RCC 7860 (cell line): ENCODE data around the gene SELENOW.
"Not testable (repeated sequence)": the region's sequence is repeated elsewhere in the genome, so short reads cannot be mapped to it uniquely, and the experiment has no call there.

Experiments used
- DNase-seq: peaks from one replicate; pipeline ENCODE4 v3.0.0-alpha.2; 2015; ENCODE audit warnings: low spot score
- FAIRE-seq: peaks from 2 replicates; lab custom pipeline; 2012; peaks lifted over from hg19 to GRCh38; lab: Jason Lieb, UNC

The SELENOW gene

GRCh38 chr19:47755762-47756626 lies 22.5 kb upstream of the SELENOW start:
- no peak for FAIRE-seq

DNA sequence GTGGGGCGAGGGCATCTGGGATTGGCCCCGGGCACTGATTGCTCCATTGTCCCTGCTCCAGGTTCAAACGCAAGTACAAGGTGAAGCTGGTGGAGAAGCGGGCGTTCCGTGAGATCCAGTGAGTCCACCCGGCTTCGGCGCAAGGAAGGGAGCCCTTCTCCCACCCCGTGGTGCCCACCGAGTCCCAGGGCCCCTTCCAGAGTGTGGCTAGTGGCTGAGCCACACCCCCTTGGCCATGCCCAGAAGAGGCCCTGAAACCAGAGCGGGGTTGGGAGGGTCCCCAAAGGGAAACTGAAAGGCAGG lies 21.9 kb upstream of the SELENOW start:
- DNase-seq (no peak), FAIRE-seq (no peak)

More at GRCh38 chr19:47755762-47756626, 22.5 kb upstream of the SELENOW start:
- DNase-seq = no peak

DNA sequence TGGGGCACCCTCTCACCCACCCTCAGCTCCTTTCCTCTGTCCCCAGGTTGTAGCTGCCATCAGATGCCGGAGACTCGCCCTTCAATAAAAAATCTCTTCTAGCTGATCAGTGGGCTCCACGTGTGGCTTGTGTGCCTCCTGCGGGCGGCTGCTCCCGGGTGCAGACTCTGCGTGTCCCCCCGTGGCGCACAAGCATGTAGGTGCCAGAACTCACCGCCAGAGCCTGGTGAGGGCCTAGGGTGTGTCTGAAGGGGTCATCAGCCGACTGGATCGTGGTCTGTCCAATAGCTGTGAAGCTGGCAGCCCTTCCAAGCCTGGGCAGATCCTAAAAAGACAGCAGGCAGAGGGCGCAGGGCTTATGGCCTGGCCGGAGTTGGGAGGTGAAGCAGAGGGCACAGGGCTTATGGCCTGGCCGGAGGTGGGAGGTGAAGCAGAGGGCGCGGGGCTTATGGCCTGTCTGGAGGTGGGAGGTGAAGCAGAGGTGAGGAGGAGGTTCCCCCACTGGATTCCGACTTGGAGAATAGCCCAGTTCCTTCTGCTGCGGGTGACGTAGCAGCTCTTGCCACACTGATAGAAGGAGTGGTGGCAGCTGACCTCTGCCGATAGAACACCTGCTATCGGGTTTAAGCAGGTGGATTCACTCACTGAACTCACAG lies 21.4 kb upstream of the SELENOW start:
- DNase-seq (no peak), FAIRE-seq (no peak)

- FAIRE-seq = no peak
- no peak for DNase-seq
Measured at GRCh38 chr19:47757617-47758442, 20.7 kb upstream of the SELENOW start.

GRCh38 chr19:47758443-47758804 lies 20.1 kb upstream of the SELENOW start:
- DNase-seq = no peak
- no peak for FAIRE-seq

- DNase-seq (no peak), FAIRE-seq (no peak)
Measured at GRCh38 chr19:47760632-47760999, 17.9 kb upstream of the SELENOW start.

- DNase-seq (no peak), FAIRE-seq (no peak)
Measured at GRCh38 chr19:47761566-47761965, 16.9 kb upstream of the SELENOW start.

- DNase-seq (no peak), FAIRE-seq (no peak)
Measured at GRCh38 chr19:47762151-47762550, 16.4 kb upstream of the SELENOW start.

- no peak for DNase-seq
- no peak for FAIRE-seq
Measured at GRCh38 chr19:47762615-47763308, 15.7 kb upstream of the SELENOW start.

- DNase-seq, FAIRE-seq: not testable (repeated sequence)
Measured at GRCh38 chr19:47764705-47765104, 13.8 kb upstream of the SELENOW start.

DNA sequence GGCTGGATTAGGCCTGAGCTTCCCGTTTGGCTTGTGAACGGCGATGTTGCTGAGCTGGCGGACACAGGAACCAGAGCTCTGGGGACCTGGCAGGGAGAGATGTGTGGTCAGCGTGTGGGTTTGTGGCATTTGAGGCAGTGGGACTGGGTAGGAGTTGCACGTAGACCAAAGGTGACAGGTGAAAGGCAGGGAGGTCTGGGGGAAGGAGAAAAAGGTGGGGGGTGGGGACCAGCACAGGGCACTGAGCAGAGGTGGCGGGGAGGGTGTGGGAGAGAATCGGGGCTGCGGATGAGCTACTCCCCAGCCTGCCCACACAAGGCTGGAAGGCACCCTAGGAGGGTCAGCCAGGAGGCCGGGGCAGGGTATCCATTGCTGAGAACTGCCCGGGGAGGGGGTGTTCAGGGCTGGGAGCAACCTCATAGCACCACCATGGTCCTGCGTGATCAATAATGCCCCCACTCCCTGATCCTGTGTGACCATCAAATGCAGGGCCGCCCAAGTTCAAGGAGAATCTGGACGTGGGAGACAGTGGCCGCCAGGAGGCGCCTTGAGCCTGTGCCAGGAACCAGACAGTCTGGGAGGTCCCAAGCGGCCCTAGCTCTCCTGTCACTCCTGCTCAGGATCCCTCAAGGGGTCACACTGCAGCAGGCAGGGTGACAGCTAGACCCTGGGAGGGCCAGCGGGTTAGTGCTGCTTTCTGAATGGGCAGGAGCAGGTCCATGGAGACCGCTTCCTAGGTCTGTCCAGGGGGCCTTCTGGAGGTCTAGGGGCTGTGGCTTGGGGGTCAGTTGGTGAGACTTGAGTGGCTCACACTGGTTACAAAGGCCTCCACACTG lies 12.8 kb upstream of the SELENOW start:
- no peak for FAIRE-seq
- DNase-seq = no peak

DNA sequence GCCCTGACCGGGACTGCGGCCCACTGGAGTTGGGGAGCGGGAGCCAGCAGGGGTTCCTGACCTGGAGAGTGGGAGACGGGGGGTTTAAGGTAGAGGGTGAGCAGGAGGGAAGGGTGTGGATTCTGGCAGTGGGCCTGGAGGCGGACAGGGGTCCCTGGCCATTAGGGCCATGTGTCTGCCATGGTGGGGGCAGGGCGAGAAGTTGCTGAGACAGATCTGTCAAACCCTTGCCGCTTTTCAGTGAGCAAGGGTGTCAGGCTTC lies 12.2 kb upstream of the SELENOW start:
- DNase-seq = no peak
- no peak for FAIRE-seq

- no peak for FAIRE-seq
Measured at GRCh38 chr19:47766670-47767069, 11.8 kb upstream of the SELENOW start.

GRCh38 chr19:47767349-47767748 lies 11.2 kb upstream of the SELENOW start:
- no peak for DNase-seq
- no peak for FAIRE-seq

More at GRCh38 chr19:47766670-47767069, 11.8 kb upstream of the SELENOW start:
- no peak for DNase-seq

DNA sequence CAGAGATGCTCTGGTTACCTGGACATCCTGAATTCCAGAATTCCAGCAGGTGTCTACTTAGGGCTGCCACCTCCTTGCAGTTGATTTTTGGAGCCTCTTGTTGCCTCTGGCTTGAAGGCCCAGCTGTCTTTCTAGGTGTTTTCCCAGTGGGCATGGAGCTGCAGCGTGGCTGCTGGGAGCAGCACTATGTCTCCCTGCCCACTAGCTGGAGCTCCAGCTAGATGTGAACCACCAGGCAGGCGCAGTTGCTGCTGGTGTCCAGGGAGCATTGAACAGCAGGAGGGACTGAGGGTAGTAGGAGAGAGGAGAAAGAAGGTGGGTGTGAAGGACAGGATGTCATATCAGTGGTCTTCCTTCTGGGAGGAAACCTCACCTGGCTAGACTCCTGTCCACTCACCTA lies 9.9 kb upstream of the SELENOW start:
- DNase-seq (no peak), FAIRE-seq (no peak)

DNA sequence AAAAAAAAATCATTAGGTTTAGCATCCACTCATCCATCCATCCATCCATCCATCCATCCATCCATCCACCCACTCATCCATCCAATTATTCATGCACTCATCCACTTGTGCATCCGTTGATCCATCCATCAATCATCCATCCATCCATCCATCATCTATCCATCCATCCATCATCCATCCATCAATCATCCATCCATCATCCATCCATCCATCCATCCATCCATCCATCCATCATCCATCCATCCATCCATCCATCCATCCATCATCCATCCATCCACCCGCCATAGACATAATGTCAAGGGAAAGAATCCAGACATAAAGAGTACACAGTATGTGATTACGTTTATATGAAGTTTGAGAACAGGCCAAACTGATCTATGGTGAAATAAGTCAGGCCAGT lies 9.0 kb upstream of the SELENOW start:
- DNase-seq = no peak
- FAIRE-seq = no peak

- not testable (repeated sequence) for DNase-seq, FAIRE-seq
Measured at GRCh38 chr19:47771291-47771690, 7.2 kb upstream of the SELENOW start.

DNA sequence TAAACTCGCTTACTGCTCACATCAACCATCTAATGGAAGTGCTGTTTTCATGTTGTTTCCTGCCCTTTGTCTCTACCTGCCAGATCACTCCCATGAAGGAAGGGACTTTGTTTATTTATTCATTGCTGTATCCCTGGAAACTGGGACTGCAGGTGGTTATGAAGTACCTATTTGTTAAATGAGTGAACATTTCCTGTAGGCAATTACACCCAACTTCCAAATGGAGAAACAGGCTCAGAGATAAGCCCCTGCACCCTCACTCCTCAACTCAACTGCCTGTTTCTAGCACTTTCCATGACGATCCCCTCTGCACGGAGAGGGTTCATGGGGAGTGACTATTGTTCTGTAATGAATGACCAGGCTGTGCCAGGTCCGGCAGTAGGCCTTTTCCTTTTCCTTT lies 1.9 kb upstream of the SELENOW start:
- DNase-seq (no peak), FAIRE-seq (no peak)

- FAIRE-seq, DNase-seq: not testable (repeated sequence)
Measured at GRCh38 chr19:47777245-47778048, 1.1 kb upstream of the SELENOW start.

GRCh38 chr19:47778954-47779351 lies 450 bp downstream of the SELENOW start:
- FAIRE-seq = no peak
- DNase-seq = no peak
